ENCODE results near the gene RNU1-1.
A peak's percentile ranks its signal among the peaks of the same experiment; 100 is the strongest.
"Not testable (repeated sequence)": the region's sequence is repeated elsewhere in the genome, so short reads cannot be mapped to it uniquely, and the experiment has no call there.

Gene RNU1-1

GRCh38 chr1:16514107-16515055 is at the start of gene RNU1-1:
Gene RNU1-1 (minus strand): TSS chr1:16514285.
- peak; percentile 77 for DNase-seq

GRCh38 chr1:16561035-16561434 is 47.0 kb upstream of the RNU1-1 start:
- not testable (repeated sequence) for DNase-seq

- DNase-seq: not testable (repeated sequence)
Measured at GRCh38 chr1:16560498-16560897, 46.4 kb upstream of the RNU1-1 start.

DNA sequence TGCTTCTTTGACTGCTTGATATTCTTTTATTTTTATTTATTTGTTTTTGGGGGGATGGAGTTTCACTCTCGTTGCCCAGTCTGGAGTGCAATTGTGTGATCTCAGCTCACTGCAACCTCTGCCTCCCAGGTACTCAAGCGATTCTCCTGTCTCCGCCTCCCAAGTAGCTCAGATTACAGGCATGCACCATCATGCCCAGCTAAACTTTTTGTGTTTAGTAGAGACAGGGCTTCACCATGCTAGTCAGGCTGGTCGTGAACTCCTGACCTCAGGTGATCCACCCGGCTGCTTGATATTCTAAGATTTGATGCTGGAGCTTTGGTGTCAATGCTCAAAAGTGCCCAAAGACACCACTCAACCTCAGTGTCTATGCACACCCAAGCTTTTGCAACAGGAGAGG is 45.6 kb upstream of the RNU1-1 start:
- DNase-seq: not testable (repeated sequence)

- not testable (repeated sequence) for DNase-seq
Measured at GRCh38 chr1:16557034-16557433, 42.9 kb upstream of the RNU1-1 start.

DNA sequence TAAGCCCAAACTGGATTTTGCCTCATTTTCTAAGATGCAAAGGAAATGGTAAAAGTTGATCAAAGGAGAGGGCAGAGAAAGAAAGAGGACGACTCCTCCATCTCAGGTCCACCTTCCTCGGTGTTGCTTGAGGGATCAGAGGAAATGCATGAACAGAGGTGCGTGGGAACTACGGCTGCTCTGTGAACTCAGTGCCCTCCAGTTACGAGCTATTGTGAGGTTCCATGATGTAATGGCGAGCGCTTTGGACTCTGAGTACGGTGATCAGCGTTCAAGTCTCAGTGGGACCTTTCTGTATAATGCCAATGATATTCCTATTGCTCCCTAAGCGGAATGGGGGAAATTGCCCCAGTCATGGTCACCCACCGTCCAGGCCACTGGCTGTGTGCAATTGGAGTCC is 39.2 kb upstream of the RNU1-1 start:
- not testable (repeated sequence) for DNase-seq

DNA sequence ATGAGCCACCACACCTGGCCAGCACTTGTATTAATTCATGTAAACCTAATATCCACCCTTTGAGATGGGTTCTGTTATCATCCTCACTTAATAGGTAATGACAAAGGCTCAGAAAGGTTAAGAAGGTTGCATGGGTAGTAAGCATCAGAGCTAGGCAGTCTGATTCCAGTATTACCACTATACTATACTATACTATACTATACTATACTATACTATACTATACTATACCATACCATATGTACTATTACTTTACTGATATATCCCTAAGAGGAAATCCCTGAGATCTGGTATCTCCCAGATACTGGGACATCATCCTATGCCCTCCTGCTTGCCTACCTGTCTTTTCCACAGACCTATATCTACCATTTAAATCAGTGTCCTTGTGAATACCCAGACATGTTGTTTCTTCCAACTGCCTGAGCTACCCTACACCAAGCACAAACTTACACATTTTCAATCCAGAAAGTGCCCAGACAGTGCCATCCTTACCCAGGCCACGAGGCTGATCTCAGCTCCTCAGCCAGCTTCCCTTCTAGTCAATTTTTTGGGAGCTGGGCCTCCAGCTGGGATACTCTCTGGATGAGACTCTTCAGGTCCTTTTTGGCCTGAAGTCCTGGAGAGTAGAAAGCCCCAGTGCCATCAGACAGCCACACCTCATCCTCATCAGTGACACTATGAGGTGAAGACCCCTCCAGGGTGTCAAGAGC is 36.3 kb upstream of the RNU1-1 start:
- not testable (repeated sequence) for DNase-seq

- DNase-seq: not testable (repeated sequence)
Measured at GRCh38 chr1:16549545-16549944, 35.5 kb upstream of the RNU1-1 start.

DNA sequence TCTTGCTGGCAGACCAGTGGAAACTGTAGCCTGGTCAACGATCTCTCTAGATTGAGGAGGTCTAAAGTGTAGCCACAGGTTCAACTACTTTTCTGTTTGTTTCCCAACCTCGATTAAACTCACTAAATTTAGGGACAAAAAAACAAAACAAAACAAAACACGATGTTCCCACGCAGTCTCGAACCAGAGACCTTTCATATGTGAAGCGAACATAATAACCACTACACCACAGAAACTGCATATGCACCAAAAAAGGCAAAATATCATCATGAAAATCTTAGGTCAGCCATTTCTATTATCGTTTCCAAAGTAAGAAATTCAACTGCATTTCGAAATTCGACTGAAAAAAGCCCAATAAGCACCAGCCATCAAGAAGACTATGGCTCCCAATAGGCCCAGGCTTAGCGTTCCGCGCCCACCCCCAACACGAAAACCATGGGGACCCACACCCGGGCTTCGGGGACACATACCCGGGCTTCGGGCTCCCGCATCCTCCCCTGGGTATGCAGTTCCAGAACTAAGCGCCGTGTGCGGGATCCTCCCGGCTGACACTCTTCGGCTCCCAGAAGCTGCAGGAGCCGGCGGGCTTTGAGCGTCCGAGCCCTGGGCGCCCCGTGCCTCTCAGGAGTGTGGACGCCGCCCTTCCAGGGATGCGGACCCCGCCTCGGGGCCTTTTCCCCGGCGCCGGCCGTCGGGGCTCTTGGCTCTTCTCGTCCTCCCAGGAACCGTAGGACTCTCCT is 33.6 kb upstream of the RNU1-1 start:
- not testable (repeated sequence) for DNase-seq

DNA sequence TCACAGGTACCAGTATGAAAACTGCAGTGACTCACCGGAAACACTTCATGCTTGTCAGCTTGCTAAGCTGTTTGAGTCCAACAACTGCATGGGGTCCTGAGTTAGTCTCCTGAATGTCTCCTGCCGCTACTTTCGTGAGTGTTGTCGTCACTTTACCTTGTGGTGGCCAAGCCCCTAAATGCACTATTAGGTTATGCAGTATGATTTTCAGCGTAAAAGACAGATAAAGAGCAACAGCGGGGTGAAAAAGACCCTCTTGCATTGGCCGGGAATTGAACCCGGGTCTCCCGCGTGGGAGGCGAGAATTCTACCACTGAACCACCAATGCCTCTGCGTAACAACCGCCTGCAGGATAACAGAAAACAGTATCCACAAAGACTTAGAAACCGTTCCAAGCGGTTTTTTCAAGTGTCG is 31.6 kb upstream of the RNU1-1 start:
- not testable (repeated sequence) for DNase-seq

- peak; percentile 24 for DNase-seq
Measured at GRCh38 chr1:16540421-16540893, 26.4 kb upstream of the RNU1-1 start.

DNA sequence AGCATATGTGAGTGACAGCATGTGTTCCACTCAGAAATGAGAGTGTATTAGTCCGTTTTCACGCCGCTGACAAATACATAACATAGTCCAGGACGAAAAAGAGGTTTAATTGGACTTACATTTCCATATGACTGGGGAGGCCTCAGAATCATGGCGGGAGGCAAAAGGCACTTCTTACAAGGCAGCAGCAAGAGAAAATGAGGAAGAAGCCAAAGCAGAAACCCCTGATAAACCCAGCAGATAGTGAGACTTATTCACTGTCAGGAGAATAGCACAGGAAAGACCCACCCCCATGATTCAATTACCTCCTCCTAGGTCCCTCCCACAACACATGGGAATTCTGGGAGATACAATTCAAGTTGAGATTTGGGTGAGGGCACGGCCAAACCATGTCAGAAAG is 23.4 kb upstream of the RNU1-1 start:
- DNase-seq: not testable (repeated sequence)

- DNase-seq: not testable (repeated sequence)
Measured at GRCh38 chr1:16536796-16537195, 22.7 kb upstream of the RNU1-1 start.

DNA sequence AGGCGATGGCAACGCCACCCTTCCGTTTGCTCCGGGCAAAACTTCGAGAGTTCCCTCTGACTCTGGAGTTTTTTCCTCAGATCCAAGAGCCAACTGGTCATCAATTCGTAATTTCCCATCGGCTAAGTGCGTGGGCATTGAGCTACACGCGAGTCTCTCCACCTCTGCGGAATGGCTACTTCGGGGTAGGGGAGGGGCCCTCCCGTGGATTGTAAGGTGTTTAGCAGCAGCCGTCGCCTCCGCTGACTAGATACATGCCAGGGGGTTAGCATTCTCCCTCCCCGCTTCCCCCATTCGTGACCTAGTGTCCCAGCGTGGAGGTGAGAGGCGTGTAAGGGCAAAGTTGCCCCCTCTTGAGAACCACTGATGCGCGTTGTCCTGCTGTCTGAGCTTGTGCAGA is 21.8 kb upstream of the RNU1-1 start:
- DNase-seq: not testable (repeated sequence)

DNA sequence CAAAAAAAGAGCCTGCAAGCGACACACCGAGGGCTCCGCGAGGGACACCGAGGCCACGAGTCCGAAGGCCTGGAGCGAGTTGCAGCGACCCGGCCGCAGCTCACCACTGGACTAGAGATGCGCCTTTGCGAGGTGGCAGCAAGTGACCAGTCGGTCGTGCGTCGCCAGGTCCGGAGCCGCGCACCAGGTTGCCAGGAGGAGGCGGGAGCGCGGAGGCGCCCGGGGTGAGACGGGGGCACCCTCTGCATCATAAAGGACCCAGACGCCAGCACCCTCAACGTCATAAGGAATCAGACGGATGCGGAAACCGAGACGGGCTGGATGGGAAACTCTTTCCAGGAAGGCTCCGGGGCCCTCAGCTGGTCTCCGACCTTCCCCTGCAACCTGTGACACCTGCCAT is 21.4 kb upstream of the RNU1-1 start:
- not testable (repeated sequence) for DNase-seq

GRCh38 chr1:16534829-16535456 is 20.9 kb upstream of the RNU1-1 start:
- not testable (repeated sequence) for DNase-seq

DNA sequence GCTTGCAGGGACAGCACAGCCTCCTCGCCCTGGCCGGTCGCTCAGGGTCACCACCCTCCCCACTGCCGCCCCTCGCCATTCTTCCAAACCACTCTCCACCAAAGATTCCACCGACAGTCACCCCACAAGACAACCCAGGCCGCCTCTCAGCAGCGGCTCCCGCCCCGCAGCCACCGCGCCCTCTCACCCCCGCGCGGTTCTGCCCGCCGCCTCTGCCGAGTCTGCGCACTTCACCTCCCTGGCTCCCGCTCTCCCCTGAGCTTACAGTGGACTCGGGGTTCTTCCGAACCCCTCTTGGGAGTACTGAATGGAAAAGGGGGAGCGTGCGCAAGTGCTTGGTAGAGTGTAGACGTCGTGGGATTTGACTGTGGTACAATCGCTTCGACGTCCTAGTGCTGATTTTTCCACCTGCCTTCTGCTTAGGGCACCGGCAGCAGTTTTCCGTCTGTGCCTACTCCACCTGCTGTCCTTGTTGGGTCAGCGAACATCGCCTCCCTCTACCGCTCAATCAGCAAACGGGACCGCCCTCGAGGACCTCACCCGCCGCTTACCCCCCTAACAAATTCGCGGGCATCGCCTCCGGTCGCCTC is 20.2 kb upstream of the RNU1-1 start:
- not testable (repeated sequence) for DNase-seq

DNA sequence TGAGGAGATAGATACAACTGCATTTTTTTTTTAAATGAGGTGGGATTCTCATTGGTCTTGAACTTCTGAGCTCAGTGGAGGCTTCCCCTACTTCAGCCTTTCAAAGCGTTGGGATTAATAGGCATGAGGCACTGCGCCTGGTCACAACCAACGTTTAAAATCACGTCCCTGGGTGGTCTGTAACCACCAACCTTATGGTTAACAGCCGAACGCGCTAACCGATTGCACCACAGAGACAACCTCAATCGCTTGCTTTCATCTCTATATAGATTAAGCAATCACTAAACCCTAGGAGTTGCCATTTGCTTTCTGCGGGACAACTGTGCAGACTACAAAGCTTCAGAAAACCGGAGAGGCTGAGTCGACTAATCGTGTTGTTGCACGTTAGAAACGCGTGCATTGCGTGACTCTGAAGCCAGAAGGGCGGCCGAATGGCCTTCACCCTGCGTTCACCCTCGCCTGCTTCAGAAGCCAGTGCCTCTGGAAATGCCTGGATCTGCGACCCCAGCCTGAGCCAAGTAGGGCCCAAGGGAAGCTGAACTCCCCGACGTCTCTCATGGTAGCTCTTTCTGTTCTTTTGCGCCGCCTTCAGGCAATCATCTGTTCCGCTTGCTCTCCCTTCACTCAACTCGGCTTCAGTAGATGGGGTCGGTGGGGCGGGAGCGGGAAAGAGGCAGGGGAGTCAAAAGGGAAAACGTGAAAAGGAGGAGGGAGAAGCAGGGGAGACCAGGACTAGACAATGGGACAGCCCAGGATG is 18.3 kb upstream of the RNU1-1 start:
- DNase-seq: not testable (repeated sequence)

DNA sequence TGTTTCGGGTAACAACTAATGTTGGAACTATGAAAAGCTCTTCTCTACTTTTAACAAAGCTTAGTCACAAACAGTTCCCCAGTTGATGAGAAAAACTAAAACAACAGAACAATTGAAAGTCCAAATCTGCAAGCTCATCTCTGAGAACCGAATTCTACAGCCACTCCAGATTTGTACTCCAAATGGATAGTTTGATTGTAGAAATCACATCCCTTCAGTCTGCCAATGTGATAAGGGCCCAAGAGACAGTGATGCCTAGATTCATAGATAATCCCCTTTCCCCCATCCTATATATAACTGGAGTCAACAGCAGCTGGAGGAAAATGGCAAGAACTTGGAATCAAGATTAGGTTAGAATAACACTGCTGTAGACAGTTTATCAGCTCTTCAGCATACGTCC is 14.3 kb upstream of the RNU1-1 start:
- DNase-seq: not testable (repeated sequence)

GRCh38 chr1:16525769-16526168 is 11.7 kb upstream of the RNU1-1 start:
- not testable (repeated sequence) for DNase-seq

- DNase-seq: not testable (repeated sequence)
Measured at GRCh38 chr1:16521679-16522078, 7.6 kb upstream of the RNU1-1 start.

All from GDM1 (cell line).